Activated naive CD4-positive, alpha-beta T cell treated with anti-CD3 and anti-CD28 coated beads, Interleukin-2, amount 50 U/mL, for 72 hours (primary cell): ENCODE measurements around the gene RANBP3. TPM values are rescaled to one million over a fixed set of nuclear protein-coding genes. Genes with fewer than 3 reads are reported as not detected.
"Not testable (repeated sequence)": the region's sequence is repeated elsewhere in the genome, so short reads cannot be mapped to it uniquely, and the experiment has no call there.

Experiments used
- ATAC-seq, 2 donors: fragments of 150-1000 bp; cut with Tn5 transposase; 2 replicates each; pipeline ENCODE4 v1.10.0; 2021; ENCODE audit warnings: mild to moderate bottlenecking in 2 of 2, moderate library complexity in 2 of 2
- DNase-seq, 2 donors: peaks; one replicate each; pipeline ENCODE4 v3.0.0; 2021 to 2022; ENCODE audit warnings: low spot score in 2 of 2
- H3K27ac Mint-ChIP-seq, 2 donors: one replicate each; pipeline ENCODE4 v1.8.0; 2022; ENCODE audit warnings: mild to moderate bottlenecking in 2 of 2, mixed read lengths in 2 of 2
- H3K36me3 Mint-ChIP-seq, 2 donors: one replicate each; pipeline ENCODE4 v1.8.0; 2022; ENCODE audit warnings: mixed read lengths in 2 of 2
- H3K9me3 Mint-ChIP-seq, 2 donors: one replicate each; pipeline ENCODE4 v1.8.0; 2022; ENCODE audit warnings: mixed read lengths in 2 of 2
- total RNA-seq, 2 donors: library from RNA; stranded (reverse); gene quantifications; one replicate each; pipeline ENCODE4 v1.2.3, GENCODE V29; 2022

The RANBP3 gene
- total RNA-seq, 2 donors from 2014 or later: 89.6 to 112 TPM

- no peak for ATAC-seq
- no peak for DNase-seq
- H3K36me3 Mint-ChIP-seq: no peaks in the 10 kb centered on the region
- H3K9me3 Mint-ChIP-seq: no peaks in the 10 kb centered on the region
- no peak overlapping the region for H3K27ac Mint-ChIP-seq
These were observed 33.9 kb upstream of the RANBP3 start for GRCh38 chr19:6011794-6012193.

GRCh38 chr19:6011206-6011605 lies 33.3 kb upstream of the RANBP3 start:
- ATAC-seq (no peak), DNase-seq (no peak)
- no peak overlapping the region for H3K27ac Mint-ChIP-seq
- H3K36me3 Mint-ChIP-seq: no peaks in the 10 kb centered on the region
- H3K9me3 Mint-ChIP-seq: no peaks in the 10 kb centered on the region

- Mint-ChIP-seq H3K27ac (no peak overlapping the region), H3K9me3 (no peaks in the 10 kb centered on the region), H3K36me3 (no peaks in the 10 kb centered on the region)
- no peak for ATAC-seq
- DNase-seq: no peak
These were observed 32.2 kb upstream of the RANBP3 start for GRCh38 chr19:6010107-6010506.

GRCh38 chr19:6007866-6008265 lies 29.9 kb upstream of the RANBP3 start:
- Mint-ChIP-seq H3K27ac (peak overlapping the region in 1 of 2 donors; percentile 79), H3K9me3 (no peaks in the 10 kb centered on the region), H3K36me3 (no peaks in the 10 kb centered on the region)
- ATAC-seq (no peak), DNase-seq (no peak)

- H3K9me3 Mint-ChIP-seq: no peaks in the 10 kb centered on the region
- H3K36me3 Mint-ChIP-seq: no peaks in the 10 kb centered on the region
- ATAC-seq (no peak), DNase-seq (no peak)
- no peak overlapping the region for H3K27ac Mint-ChIP-seq
These were observed 29.0 kb upstream of the RANBP3 start for GRCh38 chr19:6006896-6007295.

- DNase-seq, H3K9me3 Mint-ChIP-seq, H3K36me3 Mint-ChIP-seq, H3K27ac Mint-ChIP-seq, ATAC-seq: not testable (repeated sequence)
These were observed 28.1 kb upstream of the RANBP3 start for GRCh38 chr19:6006070-6006446.

- no peak overlapping the region for H3K27ac Mint-ChIP-seq
- DNase-seq (no peak), ATAC-seq (no peak)
- H3K36me3 Mint-ChIP-seq: peaks cover 8% of the 10 kb centered on the region in 2 donors
- no peaks in the 10 kb centered on the region for H3K9me3 Mint-ChIP-seq
These were observed 27.6 kb upstream of the RANBP3 start for GRCh38 chr19:6005321-6006069.

GRCh38 chr19:6003976-6004375 lies 26.0 kb upstream of the RANBP3 start:
- ATAC-seq (no peak), DNase-seq (no peak)
- peak overlapping the region in 1 of 2 donors; percentile 11 for H3K27ac Mint-ChIP-seq
- peaks cover 9 to 11% of the 10 kb centered on the region in 2 donors for H3K36me3 Mint-ChIP-seq
- H3K9me3 Mint-ChIP-seq: no peaks in the 10 kb centered on the region

- no peak overlapping the region for H3K27ac Mint-ChIP-seq
- no peak for DNase-seq
- H3K9me3 Mint-ChIP-seq: no peaks in the 10 kb centered on the region
- peaks cover 9 to 11% of the 10 kb centered on the region in 2 donors for H3K36me3 Mint-ChIP-seq
- no peak for ATAC-seq
These were observed 24.7 kb upstream of the RANBP3 start for GRCh38 chr19:6002591-6002990.

- Mint-ChIP-seq H3K36me3 (peaks cover 9 to 11% of the 10 kb centered on the region in 2 donors), H3K9me3 (no peaks in the 10 kb centered on the region), H3K27ac (peak overlapping the region in 1 of 2 donors; percentile 55)
- DNase-seq (no peak), ATAC-seq (no peak)
These were observed 22.4 kb upstream of the RANBP3 start for GRCh38 chr19:6000228-6000847.

GRCh38 chr19:5999693-6000092 lies 21.8 kb upstream of the RANBP3 start:
- Mint-ChIP-seq H3K9me3 (no peaks in the 10 kb centered on the region), H3K27ac (no peak overlapping the region), H3K36me3 (peaks cover 9 to 11% of the 10 kb centered on the region in 2 donors)
- ATAC-seq (no peak), DNase-seq (no peak)

- peaks cover 9 to 11% of the 10 kb centered on the region in 2 donors for H3K36me3 Mint-ChIP-seq
- no peak overlapping the region for H3K27ac Mint-ChIP-seq
- DNase-seq (no peak), ATAC-seq (no peak)
- H3K9me3 Mint-ChIP-seq: no peaks in the 10 kb centered on the region
These were observed 19.4 kb upstream of the RANBP3 start for GRCh38 chr19:5997371-5997770.

- Mint-ChIP-seq H3K27ac (no peak overlapping the region), H3K9me3 (no peaks in the 10 kb centered on the region), H3K36me3 (peaks cover 9 to 11% of the 10 kb centered on the region in 2 donors)
- DNase-seq (no peak), ATAC-seq (no peak)
These were observed 18.8 kb upstream of the RANBP3 start for GRCh38 chr19:5996623-5997320.

GRCh38 chr19:5996102-5996501 lies 18.2 kb upstream of the RANBP3 start:
- Mint-ChIP-seq H3K9me3 (no peaks in the 10 kb centered on the region), H3K27ac (no peak overlapping the region), H3K36me3 (peaks cover 7 to 8% of the 10 kb centered on the region in 2 donors)
- ATAC-seq: no peak
- DNase-seq: no peak

GRCh38 chr19:5995606-5996005 lies 17.7 kb upstream of the RANBP3 start:
- ATAC-seq (no peak), DNase-seq (no peak)
- Mint-ChIP-seq H3K27ac (no peak overlapping the region), H3K9me3 (no peaks in the 10 kb centered on the region), H3K36me3 (peaks cover 2 to 4% of the 10 kb centered on the region in 2 donors)

- ATAC-seq (no peak), DNase-seq (no peak)
- no peaks in the 10 kb centered on the region for H3K9me3 Mint-ChIP-seq
- no peaks in the 10 kb centered on the region for H3K36me3 Mint-ChIP-seq
- H3K27ac Mint-ChIP-seq: no peak overlapping the region
These were observed 16.6 kb upstream of the RANBP3 start for GRCh38 chr19:5994405-5995165.
